HL-60/S4 treated with phorbol 12-myristate 13-acetate at 8.2 ng/mL for 4 days and 3 days (cell line): ENCODE results near the gene COX10.
"Not testable (repeated sequence)": the region's sequence is repeated elsewhere in the genome, so short reads cannot be mapped to it uniquely, and the experiment has no call there.

ENCODE experiments used
- in situ Hi-C: fragments of 300-500 bp; cut with MboI; formaldehyde crosslinking; loops from 2 replicates; pipeline ENCODE4 v1.15.0; 2022; ENCODE audit warnings: low sequenced_read_pairs

COX10 gene

DNA sequence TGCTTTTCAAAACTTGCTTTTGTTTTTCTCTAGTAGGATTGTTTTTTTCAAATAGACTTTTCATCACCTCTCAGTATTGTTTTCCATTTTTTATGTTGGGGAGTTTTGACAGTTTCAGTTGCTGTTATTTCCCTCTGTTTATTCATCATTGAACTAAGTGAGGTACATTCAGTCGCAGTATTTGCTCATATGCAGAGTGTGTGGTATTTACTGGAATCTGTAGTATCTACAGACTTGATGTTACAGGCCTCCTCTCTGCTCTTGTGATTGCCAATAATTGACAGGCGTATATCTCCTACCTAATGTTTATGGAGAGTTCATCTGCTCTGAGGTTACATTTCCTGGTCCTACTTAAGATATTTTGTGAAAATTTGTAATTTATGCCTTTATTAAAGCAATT, 49.6 kb downstream of the COX10 start:
- in situ Hi-C loops: no loop called here

DNA sequence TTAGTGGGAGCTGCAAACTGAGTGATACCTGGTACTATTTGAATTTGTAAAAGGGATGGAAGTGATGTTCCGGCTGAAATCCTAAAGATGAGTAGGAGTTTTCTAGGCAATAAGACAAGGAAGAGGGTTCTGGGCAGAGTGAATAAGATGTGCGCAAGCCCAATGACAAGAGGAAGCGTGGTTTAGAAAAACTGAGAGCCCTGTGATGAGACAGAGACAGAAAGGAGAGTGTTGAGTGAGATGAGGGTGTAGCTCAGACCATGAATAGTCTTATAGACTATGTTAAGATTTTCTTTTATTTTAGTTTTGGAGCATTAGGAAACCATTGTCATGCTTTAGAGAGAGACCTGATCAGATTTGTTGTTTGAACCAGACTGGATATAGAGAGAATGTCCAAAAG, 50.2 kb downstream of the COX10 start:
- in situ Hi-C loops: no loop called here

DNA sequence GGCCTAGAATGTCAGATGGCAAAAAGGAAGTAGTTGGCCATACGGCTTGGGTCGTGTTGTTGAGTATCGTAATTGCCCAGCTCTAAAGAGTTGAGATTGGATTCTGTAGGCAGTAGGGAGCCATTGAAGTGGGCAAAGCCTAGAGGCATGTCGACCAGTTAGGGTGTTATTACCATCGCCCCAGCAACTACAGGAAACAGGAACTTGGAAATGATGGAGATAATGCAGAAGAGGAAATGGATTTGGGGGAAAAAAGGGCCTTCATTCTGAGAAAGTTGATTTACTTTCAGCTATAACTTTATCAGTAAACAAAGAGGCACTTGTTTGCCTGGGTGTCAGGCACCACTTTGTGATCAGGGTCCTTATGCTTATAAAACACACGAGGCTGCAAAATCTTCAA, 52.6 kb downstream of the COX10 start:
- in situ Hi-C loops: no loop called here

DNA sequence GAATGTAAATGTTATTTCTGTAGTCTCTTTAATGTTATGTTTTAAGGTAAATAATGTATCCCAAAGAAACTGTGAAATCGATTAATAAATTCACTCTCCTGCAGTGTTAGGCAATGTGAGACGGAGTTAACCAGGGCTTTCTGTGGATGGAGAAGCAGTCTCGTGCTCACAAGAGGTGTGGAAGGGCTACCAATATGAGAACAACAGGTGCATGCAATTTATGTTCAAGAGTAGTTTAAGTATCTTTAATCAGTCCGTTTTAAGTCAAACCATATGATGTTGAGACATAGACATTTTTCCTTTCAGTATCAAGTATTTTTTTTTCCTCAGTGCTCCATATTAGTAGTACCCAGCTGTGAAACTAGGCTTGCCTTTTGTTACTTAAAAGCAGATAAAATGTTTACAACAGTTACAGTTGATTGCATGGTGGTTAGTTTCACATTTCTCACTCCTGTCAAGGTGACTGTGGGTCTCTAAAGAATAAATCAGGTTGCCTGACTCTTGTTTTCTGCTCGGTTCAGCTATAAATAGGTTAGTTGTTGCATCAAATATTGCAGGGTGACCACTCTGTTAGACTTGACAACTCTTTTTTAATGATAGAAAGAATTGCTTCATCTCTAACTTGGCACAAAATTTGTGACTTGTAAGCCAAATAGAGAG, 54.4 kb downstream of the COX10 start:
- in situ Hi-C loops: no loop called here

DNA sequence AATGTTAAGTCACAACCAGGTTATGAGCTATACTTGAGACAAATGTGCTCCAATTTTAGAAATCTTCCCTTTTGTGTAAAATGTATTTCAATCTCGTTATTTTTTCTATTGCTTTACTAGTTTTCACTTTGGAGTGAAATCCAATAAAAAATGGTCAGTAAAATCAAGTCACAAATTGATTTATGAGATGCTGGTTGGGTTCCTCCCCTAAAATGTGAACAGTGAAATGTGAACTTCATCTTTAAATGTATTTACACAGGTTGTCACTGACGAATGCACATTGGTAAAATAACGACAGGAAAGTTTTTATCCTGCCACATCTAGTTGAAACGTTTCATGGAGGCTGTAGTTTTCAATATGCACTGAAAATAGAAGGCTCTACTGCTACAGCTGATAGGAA, 55.5 kb downstream of the COX10 start:
- in situ Hi-C loops: no loop called here

DNA sequence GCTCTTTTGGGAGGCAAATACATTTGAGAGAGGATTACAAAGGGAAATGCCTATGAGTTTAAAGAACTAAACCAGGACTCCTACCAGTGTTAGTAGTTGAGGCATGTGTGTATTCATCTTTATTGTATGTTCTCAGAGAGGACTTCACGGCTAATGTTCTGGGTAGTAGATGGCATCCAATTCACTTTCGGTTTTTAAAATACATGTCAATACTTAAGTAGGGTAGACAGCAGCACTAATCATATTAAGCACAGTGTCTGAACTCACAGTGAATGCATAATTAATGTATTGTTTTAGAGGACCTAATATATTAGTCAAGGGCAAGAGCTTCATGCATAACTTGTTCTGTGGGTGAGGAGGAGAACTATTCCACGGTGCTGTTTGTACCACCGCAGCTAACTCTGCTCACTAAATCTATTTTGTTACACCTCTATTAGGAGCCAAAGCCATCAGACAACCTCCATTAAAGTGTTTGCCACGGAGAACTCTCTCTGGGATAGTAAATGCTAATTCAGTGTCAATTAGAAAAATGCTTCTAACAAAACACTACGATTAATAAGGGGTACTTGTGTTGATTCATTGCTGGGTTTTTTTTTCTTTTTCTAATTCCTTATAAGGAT, 56.3 kb downstream of the COX10 start:
- in situ Hi-C loops: no loop called here

DNA sequence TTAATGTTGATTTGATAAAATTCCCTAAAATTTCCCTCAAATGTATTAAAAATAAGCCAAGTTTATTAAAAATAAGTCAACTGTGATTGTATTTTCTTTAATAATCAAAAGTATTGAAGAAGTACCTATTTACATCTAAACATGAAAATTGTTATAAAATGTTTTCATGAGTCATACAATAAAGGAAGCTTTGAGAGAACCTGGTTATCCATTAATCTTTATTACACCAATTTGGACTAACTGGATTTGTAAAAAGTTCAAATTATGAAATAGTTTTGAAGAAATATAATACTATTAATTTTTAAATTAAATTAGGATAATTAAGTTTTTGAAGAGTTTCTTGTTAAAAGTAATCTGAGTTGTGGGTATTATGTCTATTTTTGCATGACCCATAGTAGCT, 63.8 kb downstream of the COX10 start:
- in situ Hi-C loops: no loop called here

DNA sequence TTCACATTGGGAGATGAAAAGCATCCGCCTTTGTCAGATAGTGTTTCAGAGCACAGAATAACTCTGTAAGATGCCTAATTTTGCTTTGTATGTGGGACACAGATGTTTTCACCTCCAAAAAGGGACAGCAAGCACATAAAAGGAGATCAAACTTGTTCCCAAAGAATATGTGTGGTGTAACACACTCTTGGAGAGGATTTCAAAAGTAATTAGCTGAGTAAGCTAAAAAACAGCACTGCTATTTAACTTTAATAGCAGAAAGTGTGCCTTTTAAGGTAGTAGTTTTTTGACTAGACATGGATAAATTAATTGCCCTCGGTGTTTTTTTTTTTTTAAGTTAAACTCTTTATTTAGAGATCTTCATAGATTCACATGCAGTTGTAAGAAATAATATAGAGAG, 65.2 kb downstream of the COX10 start:
- in situ Hi-C loops: no loop called here

DNA sequence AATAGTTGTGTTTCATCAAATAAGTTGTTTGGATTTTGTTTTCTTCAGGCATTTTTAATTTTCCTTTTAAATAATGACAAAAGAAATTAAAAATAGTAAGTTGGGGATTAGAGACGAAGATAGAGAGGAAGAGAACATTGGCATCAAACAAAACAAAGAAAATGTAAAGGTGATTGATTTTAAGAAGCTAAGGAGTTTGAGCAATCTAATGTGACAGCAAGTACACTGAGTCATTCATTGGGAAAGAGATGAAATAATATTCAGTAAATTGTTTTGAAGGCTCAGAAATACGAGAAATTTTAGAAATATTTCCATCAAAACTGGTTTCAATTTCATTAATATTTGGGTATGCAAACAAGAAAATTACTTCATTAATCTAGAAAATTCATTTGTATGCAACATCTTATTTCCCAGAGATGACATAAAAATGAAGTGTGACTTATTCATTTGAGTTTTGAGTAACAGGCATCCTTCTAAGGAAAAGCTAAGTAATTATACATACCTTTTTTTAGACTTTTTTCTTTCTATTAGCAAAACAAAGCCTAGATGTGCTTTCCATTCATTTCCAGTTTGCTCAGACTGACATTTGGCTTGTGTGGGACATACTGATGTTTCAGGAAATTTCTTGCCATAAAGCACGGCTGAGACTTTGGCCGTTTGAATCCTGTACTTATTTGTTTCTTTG, 66.7 kb downstream of the COX10 start:
- in situ Hi-C loops: no loop called here

DNA sequence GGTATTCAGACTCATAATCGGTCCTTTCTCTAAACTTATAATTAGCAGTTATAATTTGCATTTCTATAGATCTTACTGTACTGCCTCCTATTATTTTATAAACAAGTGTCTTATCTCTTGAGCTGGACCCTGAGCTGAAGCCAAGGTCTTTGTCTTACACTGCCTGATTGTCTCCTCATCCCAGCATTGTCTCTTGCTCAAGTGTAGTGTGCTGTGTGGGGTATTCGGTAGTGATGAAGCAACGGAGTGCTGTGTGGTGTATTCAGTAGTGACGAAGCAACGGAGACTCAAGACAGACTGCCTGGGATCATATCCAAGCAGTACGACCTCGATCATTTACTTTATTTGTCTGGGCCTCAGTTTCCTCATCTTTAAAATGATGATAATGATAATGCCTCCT, 69.3 kb downstream of the COX10 start:
- in situ Hi-C loops: no loop called here

DNA sequence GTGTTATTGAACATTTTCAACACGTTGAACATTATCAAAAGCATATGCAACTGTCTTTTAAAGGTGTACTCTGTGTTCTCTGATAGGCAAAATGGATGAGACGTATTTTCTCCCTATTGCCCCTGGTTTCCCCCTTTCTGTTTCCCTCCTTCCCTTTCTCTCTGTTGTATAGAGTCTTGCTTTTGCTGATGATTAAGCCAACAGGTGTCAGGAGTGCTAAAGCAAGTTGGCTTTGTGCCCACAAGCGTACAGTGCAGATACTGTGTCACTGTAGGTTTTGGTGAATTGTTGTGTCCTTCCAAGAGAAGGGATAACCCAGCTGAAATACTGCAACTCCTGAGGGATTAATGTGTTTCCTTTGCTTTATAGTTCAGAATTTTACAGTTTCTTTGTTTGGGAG, 74.4 kb downstream of the COX10 start:
- in situ Hi-C loops: no loop called here

DNA sequence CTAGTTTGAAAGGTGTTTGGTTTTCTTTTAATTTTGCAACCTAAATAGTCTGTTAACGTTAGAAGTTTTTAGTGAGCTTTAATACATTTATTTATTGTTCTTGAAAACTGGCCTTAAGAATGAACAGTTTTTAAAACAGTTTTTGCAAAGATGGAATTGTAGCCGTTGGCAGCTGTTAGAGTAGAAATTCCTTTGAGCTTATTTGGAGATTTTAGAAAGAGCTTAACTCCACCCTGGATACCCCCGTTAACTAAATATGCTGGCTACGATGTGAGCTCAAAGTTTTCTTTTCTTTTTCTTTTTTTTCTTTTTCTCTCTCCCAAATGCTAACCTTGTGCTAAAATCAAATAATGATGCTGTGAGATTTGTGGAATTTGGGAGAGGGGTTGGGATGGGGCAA, 75.2 kb downstream of the COX10 start:
- in situ Hi-C loops: no loop called here

DNA sequence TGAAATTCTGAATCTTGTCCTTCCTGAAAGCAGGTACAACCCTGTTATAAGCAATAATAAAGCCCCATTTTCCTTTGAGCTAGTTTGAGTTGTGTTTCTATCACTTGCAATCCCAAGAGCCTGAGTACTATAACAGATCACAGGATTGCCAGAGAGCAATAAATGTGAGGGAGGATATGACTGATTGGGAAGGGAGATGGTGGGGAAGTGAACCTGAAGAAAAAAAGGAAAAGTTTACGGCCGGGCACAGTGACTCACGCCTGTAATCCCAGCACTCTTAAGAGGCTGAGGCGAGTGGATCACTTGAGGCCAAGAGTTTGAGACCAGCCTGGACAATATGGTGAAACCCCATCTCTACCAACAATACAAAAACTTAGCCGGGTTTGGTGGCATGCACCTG, 80.4 kb downstream of the COX10 start:
- in situ Hi-C loops: no loop called here

DNA sequence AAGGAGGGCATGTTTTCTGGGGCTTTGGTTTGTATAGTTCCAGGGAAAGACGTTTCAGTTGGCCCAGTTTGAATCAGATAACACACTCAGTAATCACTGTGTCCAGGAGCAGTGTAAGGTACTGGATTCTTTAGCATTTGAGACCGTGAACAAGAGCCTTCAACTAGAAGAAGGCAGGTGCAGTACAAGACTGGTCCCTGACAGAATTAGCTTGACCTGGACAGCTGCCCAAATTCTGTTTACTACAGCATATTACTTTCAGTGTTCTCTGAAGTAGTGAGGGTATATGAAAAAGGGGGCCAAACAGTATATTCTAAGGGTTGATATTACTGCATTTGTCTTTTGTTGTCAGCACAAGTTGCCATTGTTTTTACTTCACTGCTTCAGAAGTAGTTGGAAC, 81.3 kb downstream of the COX10 start:
- in situ Hi-C loops: no loop called here

DNA sequence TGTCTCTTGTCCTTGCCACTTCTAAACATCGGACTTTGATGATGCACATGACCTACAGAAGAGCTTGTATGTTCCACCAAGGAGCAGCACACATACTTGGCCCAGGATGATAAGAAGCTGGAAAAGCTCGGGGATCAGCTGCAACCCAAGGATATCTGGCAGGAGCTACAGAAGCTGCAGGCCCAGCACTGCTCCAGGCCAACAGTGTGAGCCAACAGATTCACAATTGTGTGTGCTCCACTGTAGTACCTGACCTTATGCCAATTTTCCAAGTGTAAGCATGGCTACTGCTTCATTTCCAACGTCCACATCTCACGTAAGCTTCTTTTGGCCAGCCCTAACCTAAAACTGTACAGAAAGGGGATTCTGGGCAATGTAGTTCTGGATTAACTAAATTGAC, 83.4 kb downstream of the COX10 start:
- in situ Hi-C loops: no loop called here

DNA sequence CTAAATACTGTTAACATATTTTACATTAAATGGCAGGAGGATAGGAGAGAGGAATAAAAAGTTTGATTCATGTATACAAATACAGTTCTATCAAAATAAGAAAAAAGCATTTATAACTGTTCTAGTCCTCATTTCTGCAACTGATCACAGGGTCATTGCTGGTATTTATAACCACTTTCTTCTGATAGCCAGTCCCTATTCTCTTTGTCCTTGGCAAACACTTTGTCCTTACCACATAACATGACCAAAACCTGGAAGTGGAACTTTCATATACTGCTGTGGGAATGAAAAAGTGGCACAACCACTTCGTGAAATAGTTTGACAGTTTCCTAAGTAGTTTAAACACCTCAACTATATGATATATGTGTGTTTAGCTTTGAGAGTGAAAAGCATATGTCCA, 84.1 kb downstream of the COX10 start:
- in situ Hi-C loops: no loop called here

DNA sequence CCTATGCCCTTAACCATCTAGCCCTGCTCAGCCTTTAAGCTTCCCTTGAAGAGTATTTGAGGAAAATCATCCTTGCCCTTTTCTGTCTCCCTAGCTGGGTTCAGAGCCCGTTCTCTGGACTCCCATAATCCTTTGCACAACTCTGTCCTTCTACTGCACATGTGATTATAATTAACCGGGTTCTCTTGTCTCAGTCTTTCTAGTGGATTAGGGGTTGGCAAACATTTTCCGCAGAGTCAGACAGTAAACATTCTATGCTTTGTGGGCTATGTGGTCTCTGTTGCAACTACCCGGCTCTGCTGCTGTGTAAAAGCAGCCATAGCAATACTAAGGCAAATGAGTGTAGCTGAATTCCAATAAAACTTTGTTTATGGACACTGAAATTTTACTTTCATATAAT, 87.4 kb downstream of the COX10 start:
- in situ Hi-C loops: no loop called here

DNA sequence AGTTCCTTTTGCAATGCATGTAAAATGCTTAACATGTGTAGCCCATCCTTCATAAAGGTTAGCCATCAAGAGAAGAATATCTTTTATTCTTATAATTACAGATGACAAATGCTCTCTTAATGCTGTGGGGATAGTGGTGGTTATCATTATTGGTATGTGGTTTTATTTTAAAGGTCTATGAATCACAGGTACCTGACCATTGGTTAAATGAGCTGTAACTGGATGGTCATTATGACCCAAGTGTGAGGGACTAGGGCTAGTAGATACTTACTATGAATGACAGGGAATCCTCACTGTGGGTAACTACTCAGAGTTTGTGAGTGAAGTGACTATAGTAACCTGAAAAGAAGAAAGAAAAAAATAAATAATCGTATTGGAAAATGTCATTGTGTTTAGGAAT, 88.5 kb downstream of the COX10 start:
- in situ Hi-C loops: no loop called here

DNA sequence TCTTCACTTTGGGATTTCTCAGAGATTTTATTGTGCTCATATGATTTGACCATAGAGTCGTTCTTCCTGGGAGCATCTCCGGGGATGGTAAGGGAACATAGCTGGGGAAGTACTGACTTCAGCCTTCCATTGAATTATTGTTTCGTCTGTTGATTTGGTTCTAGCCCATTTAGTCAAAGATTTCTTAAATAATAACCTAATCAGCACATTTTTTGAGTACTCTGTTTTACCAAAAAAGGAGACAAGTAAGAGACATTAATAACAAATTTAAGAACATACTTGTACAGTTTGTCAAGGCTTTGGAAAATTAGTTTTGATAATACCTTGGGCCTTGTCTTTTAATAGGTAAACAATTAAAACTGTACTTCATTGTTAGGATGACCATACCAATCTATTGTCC, 89.4 kb downstream of the COX10 start:
- in situ Hi-C loops: no loop called here

DNA sequence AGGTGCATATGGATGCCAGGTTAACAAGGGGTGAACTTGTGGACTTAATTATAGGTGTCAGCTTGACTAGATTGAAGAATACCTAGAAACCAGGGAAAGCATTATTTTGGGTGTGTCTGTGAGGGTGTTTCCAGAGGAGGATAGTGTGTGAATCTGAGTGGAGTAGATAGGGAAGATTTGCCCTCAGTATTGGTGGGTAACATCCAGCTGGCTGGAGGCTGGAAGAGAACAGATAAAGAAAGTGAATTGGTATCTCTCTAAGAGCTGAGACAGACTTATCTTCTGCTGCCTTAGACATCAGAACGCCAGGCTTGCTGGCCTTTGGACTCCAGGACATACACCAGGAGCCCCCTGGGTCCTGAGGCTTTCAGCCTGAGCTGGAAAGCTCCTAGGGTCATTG, 92.1 kb downstream of the COX10 start:
- in situ Hi-C loops: no loop called here

DNA sequence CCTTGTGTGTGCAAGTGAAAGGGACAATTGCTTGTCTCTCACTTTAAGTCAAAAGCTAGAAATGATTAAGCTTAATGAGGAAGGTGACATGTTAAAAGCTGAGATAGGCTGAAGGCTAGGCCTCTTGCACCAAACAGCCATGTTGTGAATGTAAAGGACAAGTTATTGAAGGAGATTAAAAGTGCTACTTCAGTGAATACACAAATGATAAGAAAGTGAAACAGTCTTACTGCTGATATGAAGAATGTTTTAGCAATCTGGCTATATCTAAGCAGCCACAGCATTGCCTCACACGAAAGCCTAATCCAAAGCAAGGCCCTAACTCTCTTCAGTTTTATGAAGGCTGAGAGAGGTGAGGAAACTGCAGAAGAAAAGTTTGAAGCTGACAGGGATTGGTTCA, 96.3 kb downstream of the COX10 start:
- in situ Hi-C loops: no loop called here

DNA sequence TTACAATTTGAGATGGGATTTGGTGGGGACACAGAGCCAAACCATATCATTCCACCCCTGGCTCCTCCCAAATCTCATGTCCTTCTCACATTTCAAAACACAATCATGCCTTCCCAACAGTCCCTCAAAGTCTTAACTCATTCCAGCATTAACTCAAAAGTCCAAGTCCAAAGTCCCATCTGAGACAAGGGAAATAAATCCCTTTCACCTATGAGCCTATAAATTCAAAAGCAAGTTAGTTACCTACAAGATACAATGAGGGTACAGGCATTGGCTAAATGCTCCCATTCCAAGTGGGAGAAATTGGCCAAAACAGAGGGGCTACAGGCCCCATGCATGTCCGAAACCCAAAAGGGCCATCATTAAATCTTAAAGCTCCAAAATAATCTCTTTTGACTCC, 98.5 kb downstream of the COX10 start:
- in situ Hi-C loops: not testable (repeated sequence)

DNA sequence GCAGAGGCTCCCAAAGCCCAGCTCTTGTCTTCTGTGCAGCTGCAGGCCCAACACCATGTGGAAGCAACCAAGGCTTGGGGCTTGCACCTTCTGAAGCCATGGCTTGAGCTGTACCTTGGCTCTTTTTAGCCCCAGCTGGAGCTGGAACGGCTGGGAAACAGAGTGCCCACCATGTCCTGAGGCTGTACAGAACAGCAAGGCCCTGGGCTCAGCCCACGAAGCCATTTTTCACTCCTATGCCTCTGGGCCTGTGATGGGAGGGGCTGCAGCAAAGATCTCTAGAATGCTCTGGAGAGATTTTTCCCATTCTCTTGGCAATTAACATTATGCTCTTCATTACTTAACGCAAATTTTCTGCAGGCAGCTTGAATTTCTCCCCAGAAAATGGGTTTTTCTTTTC, 99.3 kb downstream of the COX10 start:
- in situ Hi-C loops: no loop called here
